ENCODE measurements around the gene IGF1. TPM values are rescaled to one million over a fixed set of nuclear protein-coding genes. Genes with fewer than 3 reads are reported as not detected.
A peak's percentile ranks its signal among the peaks of the same experiment; 100 is the strongest.

IGF1 gene
- total RNA-seq, 1 donor = under 0.01 TPM

DNA sequence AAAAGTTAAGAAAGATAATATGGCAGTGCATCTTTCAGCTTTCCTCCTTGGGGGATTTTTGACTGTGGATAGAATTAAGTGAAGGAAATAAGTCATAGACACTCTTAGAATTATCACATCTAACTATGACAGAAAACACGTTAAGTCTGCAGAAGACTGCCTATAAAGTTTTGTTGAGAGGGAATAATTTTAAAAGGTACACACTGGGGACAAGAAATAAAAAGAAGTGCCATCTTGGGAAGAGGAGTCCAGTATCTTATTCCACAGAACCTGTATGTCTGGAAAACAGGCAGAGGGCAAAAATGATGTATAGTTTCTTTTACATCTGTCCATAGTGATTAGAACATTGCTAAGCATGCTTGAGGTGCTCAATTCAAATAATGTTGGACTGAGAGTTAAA is 80.7 kb downstream of the IGF1 start:
- no peak for DNase-seq (ENCODE audit: low read depth)
- TF ChIP-seq, protein P1, sequence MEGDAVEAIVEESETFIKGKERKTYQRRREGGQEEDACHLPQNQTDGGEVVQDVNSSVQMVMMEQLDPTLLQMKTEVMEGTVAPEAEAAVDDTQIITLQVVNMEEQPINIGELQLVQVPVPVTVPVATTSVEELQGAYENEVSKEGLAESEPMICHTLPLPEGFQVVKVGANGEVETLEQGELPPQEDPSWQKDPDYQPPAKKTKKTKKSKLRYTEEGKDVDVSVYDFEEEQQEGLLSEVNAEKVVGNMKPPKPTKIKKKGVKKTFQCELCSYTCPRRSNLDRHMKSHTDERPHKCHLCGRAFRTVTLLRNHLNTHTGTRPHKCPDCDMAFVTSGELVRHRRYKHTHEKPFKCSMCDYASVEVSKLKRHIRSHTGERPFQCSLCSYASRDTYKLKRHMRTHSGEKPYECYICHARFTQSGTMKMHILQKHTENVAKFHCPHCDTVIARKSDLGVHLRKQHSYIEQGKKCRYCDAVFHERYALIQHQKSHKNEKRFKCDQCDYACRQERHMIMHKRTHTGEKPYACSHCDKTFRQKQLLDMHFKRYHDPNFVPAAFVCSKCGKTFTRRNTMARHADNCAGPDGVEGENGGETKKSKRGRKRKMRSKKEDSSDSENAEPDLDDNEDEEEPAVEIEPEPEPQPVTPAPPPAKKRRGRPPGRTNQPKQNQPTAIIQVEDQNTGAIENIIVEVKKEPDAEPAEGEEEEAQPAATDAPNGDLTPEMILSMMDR (IDR thresholded peaks at IDR 0.05; ENCODE audit: insufficient read depth, low read depth, low read length) = no peak
- H3K4me3 ChIP-seq (ENCODE audit: low read depth, low read length) = no peak overlapping the region

DNA sequence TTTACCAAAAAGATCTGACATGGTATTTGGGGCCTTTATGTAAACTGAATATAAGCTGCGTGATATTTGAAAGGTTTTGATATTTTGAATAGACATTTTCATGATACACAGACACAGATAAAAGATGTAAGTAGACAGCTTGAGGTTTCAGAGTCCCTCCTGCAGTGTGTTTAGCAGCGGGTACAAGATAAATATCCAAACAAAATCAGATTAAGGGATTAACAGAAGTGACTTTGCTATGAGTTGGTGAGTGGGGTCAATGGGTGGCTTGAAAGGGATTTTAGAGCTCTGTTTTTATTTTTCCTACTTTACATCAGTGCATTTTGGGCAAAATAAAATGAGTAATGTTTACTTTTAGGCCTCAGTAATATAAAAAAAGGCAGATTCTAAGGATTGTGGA is 84.1 kb downstream of the IGF1 start:
- peak; percentile 86 for DNase-seq (ENCODE audit: low read depth)
- TF ChIP-seq, protein P1 (IDR thresholded peaks at IDR 0.05; ENCODE audit: insufficient read depth, low read depth, low read length) = no peak
- no peak overlapping the region for H3K4me3 ChIP-seq (ENCODE audit: low read depth, low read length)

DNA sequence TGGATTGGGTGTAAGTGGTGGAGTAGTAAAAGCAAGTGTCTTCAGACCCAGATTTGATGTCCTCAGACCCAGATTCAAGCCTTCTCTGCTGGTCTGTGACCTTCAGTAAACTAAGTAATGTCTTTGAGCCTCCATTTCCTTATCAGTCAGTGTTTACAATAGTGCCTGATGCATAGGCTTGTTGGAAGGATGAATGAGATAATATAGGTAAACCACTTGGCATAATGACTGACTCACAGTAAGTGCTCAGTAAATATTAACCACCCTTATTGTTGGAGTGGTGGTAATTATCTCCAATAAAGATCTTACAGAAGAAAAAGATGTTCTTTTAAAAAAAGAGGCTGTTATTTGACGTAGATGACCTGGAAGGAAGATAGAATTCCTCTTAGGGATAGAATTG is 86.2 kb downstream of the IGF1 start:
- DNase-seq (ENCODE audit: low read depth) = peak; percentile 16
- no peak overlapping the region for H3K4me3 ChIP-seq (ENCODE audit: low read depth, low read length)
- TF ChIP-seq, protein P1 (IDR thresholded peaks at IDR 0.05; ENCODE audit: insufficient read depth, low read depth, low read length) = no peak

DNA sequence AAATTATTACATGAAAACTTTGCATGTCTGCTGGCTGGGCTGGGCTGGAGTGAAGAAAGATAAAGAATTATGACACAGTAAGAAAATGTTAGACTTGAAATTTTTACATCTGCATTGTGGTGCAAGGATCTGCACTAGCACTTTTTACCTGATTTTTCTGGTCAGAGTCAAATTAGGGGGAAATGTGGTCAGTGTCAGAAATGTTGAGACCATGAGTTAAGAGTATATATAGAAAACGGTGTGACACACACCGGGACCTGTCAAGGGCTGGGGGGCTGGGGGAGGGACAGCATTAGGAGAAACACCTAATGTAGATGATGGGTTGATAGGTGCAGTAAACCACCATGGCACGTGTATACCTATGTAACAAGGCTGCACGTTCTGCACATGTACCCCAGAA is 90.3 kb downstream of the IGF1 start:
- DNase-seq (ENCODE audit: low read depth) = no peak
- no peak overlapping the region for H3K4me3 ChIP-seq (ENCODE audit: low read depth, low read length)
- TF ChIP-seq, protein P1 (IDR thresholded peaks at IDR 0.05; ENCODE audit: insufficient read depth, low read depth, low read length) = no peak

DNA sequence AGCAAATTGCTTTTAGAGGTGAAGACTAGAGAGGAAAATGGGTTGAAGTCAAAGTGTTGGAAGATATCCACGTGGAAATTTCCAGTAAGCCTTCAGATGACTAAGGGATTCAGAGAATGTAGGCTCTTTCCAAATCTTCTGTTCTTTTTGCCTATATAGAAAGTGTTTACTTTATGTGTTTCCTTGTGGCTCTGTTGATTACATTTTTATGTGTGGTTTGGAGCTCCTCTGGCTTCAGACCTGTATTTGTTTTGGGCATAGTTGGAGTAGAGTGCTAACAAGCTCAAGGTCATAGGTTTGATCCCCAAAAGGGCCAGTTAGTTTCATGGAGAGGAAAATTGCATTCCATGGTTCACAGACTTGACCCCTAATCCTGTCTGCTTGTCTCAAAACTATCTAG is 91.9 kb downstream of the IGF1 start:
- TF ChIP-seq, protein P1 (IDR thresholded peaks at IDR 0.05; ENCODE audit: insufficient read depth, low read depth, low read length) = no peak
- H3K4me3 ChIP-seq (ENCODE audit: low read depth, low read length) = no peak overlapping the region
- peak; percentile 89 for DNase-seq (ENCODE audit: low read depth)

DNA sequence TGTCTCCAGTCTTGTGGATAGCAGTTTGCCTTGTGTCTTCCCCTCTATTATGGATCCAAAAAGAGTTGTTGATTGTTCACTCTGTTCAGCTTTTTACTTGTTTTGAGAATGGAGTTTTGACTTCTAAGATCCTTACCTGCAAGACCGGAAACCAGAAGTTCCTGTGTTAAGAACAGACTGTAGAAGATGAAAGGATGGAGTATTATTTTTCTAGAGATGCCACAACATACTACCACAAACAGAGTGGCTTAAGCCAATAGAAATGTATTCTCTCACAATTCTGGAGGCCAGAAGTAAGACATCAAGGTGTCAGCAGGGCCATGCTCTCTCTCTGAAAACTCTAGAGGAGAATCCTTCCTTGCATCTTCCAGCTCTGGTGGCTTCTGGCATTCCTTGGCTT is 95.0 kb downstream of the IGF1 start:
- no peak for DNase-seq (ENCODE audit: low read depth)
- H3K4me3 ChIP-seq (ENCODE audit: low read depth, low read length) = no peak overlapping the region
- TF ChIP-seq, protein P1 (IDR thresholded peaks at IDR 0.05; ENCODE audit: insufficient read depth, low read depth, low read length) = no peak

Measured in fibroblast of villous mesenchyme (primary cell).